Osteocyte (in vitro differentiated cells): ENCODE data around the gene POLA1. TPM values are rescaled to one million over a fixed set of nuclear protein-coding genes. Genes with fewer than 3 reads are reported as not detected.

Experiments
- DNase-seq: peaks from one replicate; pipeline ENCODE4 v3.0.0; 2021; ENCODE audit warnings: mixed read lengths; ENCODE audit not compliant: unreplicated experiment; ENCODE audit errors: extremely low spot score
- H3K27ac Mint-ChIP-seq: one replicate; pipeline ENCODE4 v1.8.0; 2021; ENCODE audit warnings: mild to moderate bottlenecking, mixed read lengths; ENCODE audit not compliant: unreplicated experiment
- H3K27me3 Mint-ChIP-seq: one replicate; pipeline ENCODE4 v1.8.0; 2021; ENCODE audit warnings: mixed read lengths; ENCODE audit not compliant: unreplicated experiment
- H3K36me3 Mint-ChIP-seq: one replicate; pipeline ENCODE4 v1.8.0; 2021; ENCODE audit warnings: mixed read lengths; ENCODE audit not compliant: unreplicated experiment
- H3K4me1 Mint-ChIP-seq: one replicate; pipeline ENCODE4 v1.8.0; 2021; ENCODE audit warnings: mixed read lengths; ENCODE audit not compliant: unreplicated experiment
- H3K4me3 Mint-ChIP-seq: one replicate; pipeline ENCODE4 v1.8.0; 2021; ENCODE audit warnings: mild to moderate bottlenecking, moderate library complexity, mixed read lengths; ENCODE audit not compliant: unreplicated experiment
- H3K9me3 Mint-ChIP-seq: one replicate; pipeline ENCODE4 v1.8.0; 2021; ENCODE audit warnings: mixed read lengths; ENCODE audit not compliant: unreplicated experiment
- total RNA-seq: library from RNA; stranded (reverse); gene quantifications from 2 replicates; pipeline ENCODE4 v1.2.1, GENCODE V29; 2021
- TF ChIP-seq, protein P1 (sequence below): fragments of 200-600 bp; sonication (generic); IDR thresholded peaks from 2 replicates; pipeline ENCODE4 v1.5.0; 2021; ENCODE audit warnings: antibody characterized with exemption, mild to moderate bottlenecking, moderate library complexity

Gene POLA1
- total RNA-seq, 1 donor from 2014 or later, result 17.3 TPM

DNA sequence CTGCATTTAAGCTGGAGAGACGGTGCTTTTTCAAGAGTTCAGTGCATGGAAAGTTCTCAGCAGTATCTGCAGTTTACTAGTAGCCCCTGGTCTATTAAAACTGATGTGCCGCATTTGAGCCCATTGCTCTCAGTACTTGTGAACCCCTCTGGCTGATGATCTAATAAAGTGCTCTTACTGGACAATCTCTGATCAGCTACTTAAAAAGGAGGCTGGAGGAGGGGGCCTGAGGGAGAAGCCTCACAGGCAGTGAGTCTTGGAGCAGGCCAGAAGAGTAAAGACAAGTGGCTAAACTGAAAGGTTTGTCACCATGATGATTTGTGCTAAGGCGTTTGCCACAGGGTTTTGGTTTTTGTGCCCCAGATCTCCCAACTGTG lies 183.6 kb downstream of the POLA1 start:
- Mint-ChIP-seq H3K9me3 (no peaks in the 10 kb centered on the region), H3K36me3 (no peaks in the 10 kb centered on the region), H3K27ac (no peak overlapping the region), H3K4me1 (peaks cover 21% of the 10 kb centered on the region), H3K27me3 (no peaks in the 10 kb centered on the region), H3K4me3 (no peak overlapping the region)
- no peak for DNase-seq
- TF ChIP-seq, protein P1, sequence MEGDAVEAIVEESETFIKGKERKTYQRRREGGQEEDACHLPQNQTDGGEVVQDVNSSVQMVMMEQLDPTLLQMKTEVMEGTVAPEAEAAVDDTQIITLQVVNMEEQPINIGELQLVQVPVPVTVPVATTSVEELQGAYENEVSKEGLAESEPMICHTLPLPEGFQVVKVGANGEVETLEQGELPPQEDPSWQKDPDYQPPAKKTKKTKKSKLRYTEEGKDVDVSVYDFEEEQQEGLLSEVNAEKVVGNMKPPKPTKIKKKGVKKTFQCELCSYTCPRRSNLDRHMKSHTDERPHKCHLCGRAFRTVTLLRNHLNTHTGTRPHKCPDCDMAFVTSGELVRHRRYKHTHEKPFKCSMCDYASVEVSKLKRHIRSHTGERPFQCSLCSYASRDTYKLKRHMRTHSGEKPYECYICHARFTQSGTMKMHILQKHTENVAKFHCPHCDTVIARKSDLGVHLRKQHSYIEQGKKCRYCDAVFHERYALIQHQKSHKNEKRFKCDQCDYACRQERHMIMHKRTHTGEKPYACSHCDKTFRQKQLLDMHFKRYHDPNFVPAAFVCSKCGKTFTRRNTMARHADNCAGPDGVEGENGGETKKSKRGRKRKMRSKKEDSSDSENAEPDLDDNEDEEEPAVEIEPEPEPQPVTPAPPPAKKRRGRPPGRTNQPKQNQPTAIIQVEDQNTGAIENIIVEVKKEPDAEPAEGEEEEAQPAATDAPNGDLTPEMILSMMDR, result no peak

- H3K27ac Mint-ChIP-seq, result no peak overlapping the region
- no peaks in the 10 kb centered on the region for H3K9me3 Mint-ChIP-seq
- H3K4me3 Mint-ChIP-seq, result no peak overlapping the region
- DNase-seq, result no peak
- TF ChIP-seq, protein P1, result no peak
- peaks cover 21% of the 10 kb centered on the region for H3K4me1 Mint-ChIP-seq
- no peaks in the 10 kb centered on the region for H3K27me3 Mint-ChIP-seq
- no peaks in the 10 kb centered on the region for H3K36me3 Mint-ChIP-seq
Observed at GRCh38 chrX:24877854-24878650, 184.3 kb downstream of the POLA1 start.

- TF ChIP-seq, protein P1, result no peak
- H3K36me3 Mint-ChIP-seq, result no peaks in the 10 kb centered on the region
- H3K27ac Mint-ChIP-seq, result no peak overlapping the region
- peaks cover 21% of the 10 kb centered on the region for H3K4me1 Mint-ChIP-seq
- no peak for DNase-seq
- H3K27me3 Mint-ChIP-seq, result no peaks in the 10 kb centered on the region
- no peaks in the 10 kb centered on the region for H3K9me3 Mint-ChIP-seq
- H3K4me3 Mint-ChIP-seq, result no peak overlapping the region
Observed at GRCh38 chrX:24879679-24880078, 186.0 kb downstream of the POLA1 start.

DNA sequence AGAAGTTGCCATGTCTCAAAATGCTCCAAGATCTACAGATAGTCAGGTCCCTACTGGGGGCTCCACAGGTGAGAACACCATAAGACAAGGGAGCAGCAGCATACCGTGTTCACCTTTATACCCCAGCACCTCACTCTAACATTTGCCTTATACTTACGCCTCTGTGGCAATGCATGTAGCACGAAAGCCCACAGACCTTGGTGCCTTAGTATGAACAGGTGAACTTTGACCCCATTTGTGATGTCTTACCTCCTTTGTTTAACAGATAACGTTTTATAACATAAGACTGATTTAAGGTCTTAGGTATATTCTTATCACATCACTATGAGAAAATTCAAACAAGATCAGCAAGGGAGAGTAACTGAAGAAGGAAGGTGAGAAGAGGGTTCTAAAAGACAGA lies 193.2 kb downstream of the POLA1 start:
- Mint-ChIP-seq H3K27ac (no peak overlapping the region), H3K4me3 (no peak overlapping the region), H3K36me3 (peaks cover 9% of the 10 kb centered on the region), H3K4me1 (no peaks in the 10 kb centered on the region), H3K27me3 (no peaks in the 10 kb centered on the region), H3K9me3 (no peaks in the 10 kb centered on the region)
- no peak for DNase-seq
- TF ChIP-seq, protein P1, result no peak

- TF ChIP-seq, protein P1, result no peak
Observed at GRCh38 chrX:24890677-24891076, 197.0 kb downstream of the POLA1 start.

More at GRCh38 chrX:24890677-24891076, 197.0 kb downstream of the POLA1 start:
- Mint-ChIP-seq H3K36me3 (peaks cover 14% of the 10 kb centered on the region), H3K4me1 (no peaks in the 10 kb centered on the region), H3K27me3 (no peaks in the 10 kb centered on the region), H3K27ac (no peak overlapping the region), H3K4me3 (no peak overlapping the region), H3K9me3 (peaks cover 9% of the 10 kb centered on the region)
- DNase-seq, result no peak
